Mucosa of descending colon (tissue), 3 donors: ENCODE results near the gene CTU2. TPM values are rescaled to one million over a fixed set of nuclear protein-coding genes. Genes with fewer than 3 reads are reported as not detected.

Experiments used
- ATAC-seq: fragments of 200-7000 bp; cut with Tn5 transposase; one replicate; pipeline ENCODE4 v1.9.1; 2020; ENCODE audit warnings: mild to moderate bottlenecking, moderate library complexity
- DNase-seq, 3 donors: peaks; one replicate each; pipeline ENCODE4 v3.0.0-alpha.2; 2020
- H3K36me3 ChIP-seq: fragments of 200-600 bp; one replicate; pipeline ENCODE4 v1.8.0; 2021; ENCODE audit warnings: low read depth, mild to moderate bottlenecking
- H3K4me1 ChIP-seq: fragments of 200-600 bp; one replicate; pipeline ENCODE4 v1.8.0; 2021; ENCODE audit warnings: low read depth, mild to moderate bottlenecking
- H3K4me3 ChIP-seq: fragments of 200-600 bp; one replicate; pipeline ENCODE4 v1.8.0; 2021; ENCODE audit warnings: mild to moderate bottlenecking
- H3K9me3 ChIP-seq: fragments of 200-600 bp; one replicate; pipeline ENCODE4 v1.8.0; 2021; ENCODE audit warnings: mild to moderate bottlenecking
- intact Hi-C, 2 donors: fragments of 100-400 bp; cut with DNase I in 1 of 2; cut with micrococcal nuclease in 1 of 2; formaldehyde crosslinking; loops; one replicate each; pipeline versions ENCODE4 v1.11.0 to v1.11.1; 2022; cut with DNase I, micrococcal nuclease
- total RNA-seq, 3 donors: library from RNA; stranded (reverse); fragmentation: NEBNext Ultra II Directional in 2 of 3; extraction: Animal tissue kit (Norgen Biotek cat#: 25700) in 2 of 3; gene quantifications; one replicate each; pipeline versions ENCODE4 v1.2.1 to v1.2.4, GENCODE V29; 2021 to 2023
- TF ChIP-seq, protein P1 (sequence below): fragments of 200-600 bp; IDR thresholded peaks from one replicate; pipeline ENCODE4 v1.8.0; 2022; ENCODE audit warnings: antibody characterized with exemption, mild to moderate bottlenecking
- donor health status: DM: no; HTN: no; CAD: no; lungs with moderate emphysema.
- donor health status: DM: no; HTN: no; CAD: no.
- donor health status: DM: no; HTN: yes; CAD: no.

CTU2 gene
- total RNA-seq, 3 donors from 2014 or later = 9.6 to 16.1 (median 13.6) TPM

DNA sequence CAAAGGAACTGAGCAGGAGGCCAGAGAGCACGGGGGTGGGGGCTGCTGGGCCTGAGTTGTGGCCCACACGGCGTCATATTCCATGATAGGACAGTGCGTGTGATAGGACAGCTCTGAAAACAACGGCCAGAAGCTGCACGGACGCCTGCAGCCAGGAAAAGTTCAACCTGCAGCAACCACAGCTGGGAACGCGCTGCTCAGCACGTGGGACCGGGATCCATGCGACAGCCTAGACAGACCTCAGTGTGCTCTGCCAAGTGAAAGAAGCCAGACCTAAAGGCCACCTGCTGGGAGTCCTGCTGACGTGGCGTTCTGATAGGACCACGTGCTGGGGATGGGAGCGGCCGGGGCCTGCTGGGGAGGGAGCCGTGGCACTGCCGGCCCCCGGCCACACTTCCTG is 21.6 kb downstream of the CTU2 start:
- H3K4me3 ChIP-seq = no peak overlapping the region
- ATAC-seq = no peak
- H3K9me3 ChIP-seq = no peaks in the 10 kb centered on the region
- no peaks in the 10 kb centered on the region for H3K4me1 ChIP-seq
- no peak for DNase-seq
- TF ChIP-seq, protein P1, sequence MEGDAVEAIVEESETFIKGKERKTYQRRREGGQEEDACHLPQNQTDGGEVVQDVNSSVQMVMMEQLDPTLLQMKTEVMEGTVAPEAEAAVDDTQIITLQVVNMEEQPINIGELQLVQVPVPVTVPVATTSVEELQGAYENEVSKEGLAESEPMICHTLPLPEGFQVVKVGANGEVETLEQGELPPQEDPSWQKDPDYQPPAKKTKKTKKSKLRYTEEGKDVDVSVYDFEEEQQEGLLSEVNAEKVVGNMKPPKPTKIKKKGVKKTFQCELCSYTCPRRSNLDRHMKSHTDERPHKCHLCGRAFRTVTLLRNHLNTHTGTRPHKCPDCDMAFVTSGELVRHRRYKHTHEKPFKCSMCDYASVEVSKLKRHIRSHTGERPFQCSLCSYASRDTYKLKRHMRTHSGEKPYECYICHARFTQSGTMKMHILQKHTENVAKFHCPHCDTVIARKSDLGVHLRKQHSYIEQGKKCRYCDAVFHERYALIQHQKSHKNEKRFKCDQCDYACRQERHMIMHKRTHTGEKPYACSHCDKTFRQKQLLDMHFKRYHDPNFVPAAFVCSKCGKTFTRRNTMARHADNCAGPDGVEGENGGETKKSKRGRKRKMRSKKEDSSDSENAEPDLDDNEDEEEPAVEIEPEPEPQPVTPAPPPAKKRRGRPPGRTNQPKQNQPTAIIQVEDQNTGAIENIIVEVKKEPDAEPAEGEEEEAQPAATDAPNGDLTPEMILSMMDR = no peak
- H3K36me3 ChIP-seq = peaks cover 13% of the 10 kb centered on the region
- intact Hi-C loops = no loop called here

DNA sequence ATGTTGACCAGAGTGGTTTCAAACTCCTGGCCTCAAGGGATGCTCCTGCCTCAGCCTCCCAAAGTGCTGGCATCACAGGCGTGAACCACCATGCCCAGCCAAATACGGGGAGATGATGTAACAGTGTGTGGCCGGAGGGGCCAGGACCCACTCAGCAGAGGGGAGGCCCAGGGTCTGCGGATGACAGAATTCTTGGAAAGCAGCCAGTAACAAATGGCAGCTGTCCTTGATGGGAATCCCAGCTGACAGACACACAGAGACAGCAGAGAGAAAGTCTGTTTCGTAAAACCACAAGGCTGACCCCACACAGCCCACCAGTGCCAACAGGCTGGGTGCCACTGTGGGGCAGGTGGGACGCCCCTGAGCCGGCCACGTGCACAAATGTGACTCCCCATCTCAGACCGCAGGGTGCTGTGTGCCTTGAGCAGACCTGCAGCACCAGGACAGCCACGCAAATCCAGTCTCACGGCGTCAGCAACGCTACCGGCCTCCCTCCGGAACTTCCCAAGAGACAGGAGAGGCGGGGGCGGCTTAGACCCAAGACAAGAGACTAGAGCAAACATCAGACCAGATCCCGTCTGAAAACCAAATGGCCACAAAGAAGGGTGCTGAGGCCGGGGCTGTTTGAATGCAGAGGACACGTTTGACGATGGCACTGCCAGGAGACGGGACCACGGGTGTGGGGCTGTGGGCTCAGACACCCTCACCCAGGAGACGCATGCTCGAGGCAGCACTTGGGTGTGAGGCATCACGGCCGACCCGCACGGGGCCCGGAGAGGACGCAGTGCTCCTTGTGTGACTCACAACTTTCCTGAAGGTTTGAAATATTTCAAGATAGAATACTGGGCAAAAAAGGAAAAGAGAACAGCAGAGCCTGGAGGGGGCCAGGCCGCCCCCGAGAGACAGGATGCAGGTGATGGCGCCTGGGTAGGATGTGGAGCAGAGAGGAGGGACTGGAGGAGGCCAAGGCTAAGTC is 24.6 kb downstream of the CTU2 start:
- Histone ChIP-seq H3K36me3 (peaks cover under 1% of the 10 kb centered on the region), H3K4me3 (no peak overlapping the region), H3K4me1 (no peaks in the 10 kb centered on the region), H3K9me3 (no peaks in the 10 kb centered on the region)
- intact Hi-C loops = no loop called here
- TF ChIP-seq, protein P1 = no peak
- ATAC-seq (no peak), DNase-seq (no peak)

DNA sequence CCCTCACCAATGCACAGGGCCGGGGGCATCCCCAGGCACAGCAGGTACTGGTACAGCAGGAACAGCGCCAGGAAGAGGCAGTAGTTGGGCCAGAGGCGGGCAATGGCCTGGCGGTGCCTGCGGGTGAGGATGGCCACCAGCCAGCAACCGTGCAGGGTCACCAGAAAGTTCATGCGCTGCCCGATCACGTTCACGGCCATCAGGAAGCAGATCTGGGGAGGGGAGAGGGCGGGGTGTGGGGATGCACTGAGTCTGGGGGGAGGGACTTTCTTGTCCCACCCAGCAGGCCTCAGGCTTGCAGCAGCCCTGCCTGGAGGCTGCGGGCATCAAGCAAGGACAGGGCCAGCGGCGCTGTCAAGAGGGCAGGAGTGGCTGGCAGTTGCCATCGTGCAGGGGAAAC is 25.4 kb downstream of the CTU2 start:
- ATAC-seq (no peak), DNase-seq (no peak)
- Histone ChIP-seq H3K4me1 (no peaks in the 10 kb centered on the region), H3K9me3 (no peaks in the 10 kb centered on the region), H3K36me3 (no peaks in the 10 kb centered on the region), H3K4me3 (no peak overlapping the region)
- TF ChIP-seq, protein P1 = no peak
- intact Hi-C loops = no loop called here

DNA sequence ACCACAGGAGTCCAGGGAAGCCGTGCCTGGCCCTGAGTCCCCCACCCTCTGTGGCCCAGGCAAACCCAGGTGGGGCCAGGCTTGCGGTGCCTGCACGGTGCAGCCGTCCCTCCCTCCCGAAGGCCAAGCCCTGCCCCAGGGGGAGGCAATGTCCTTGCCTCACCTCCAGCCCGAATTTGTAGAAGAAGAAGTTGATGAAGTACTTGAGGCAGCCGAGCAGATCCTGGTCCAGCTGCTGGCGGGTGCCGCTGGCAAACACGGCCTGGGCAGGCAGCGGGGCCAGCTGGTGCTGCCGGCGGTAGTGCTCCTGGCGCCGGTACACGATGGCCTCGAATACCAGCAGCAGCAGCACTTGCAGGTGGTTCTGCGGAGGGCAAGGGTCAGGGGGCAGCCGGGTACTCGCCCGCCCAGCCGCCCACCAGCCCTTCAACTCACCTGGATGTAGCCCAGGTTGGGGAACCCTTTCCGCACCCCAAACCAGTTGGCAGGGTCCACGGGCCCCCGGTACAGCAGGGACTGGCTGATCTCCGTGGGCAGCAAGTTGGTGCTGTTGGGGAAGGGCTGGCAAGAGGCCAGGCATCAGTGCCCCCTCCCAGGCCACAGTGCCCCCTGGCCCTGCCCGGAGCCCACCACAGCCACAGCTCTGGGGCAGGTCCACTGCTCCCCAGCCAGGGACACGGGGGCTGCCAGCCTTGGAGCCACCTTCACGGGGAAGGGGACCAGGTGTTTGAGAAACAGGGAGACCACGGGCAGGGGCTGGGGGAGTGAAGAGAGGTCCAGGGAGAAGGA is 26.1 kb downstream of the CTU2 start:
- H3K4me3 ChIP-seq = no peak overlapping the region
- no peaks in the 10 kb centered on the region for H3K9me3 ChIP-seq
- no peaks in the 10 kb centered on the region for H3K36me3 ChIP-seq
- TF ChIP-seq, protein P1 = no peak
- ATAC-seq (no peak), DNase-seq (no peak)
- intact Hi-C loops = no loop called here
- no peaks in the 10 kb centered on the region for H3K4me1 ChIP-seq

DNA sequence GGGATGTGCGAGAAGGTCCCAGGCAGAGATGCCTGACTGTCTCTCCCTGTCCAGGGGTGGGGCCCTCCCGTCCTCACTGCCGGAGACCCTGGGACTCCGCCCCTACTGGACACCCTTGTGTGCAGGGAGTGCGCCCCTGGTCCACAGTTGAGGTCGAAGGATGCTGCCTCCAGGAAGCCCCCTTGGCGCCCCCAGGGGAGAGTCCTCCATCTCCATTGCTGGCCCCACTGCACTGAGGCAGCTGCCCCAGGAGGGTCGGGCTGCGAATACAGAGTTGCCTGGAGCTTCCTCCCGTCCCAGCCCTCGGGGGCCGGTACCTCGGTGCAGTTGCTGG is 26.6 kb downstream of the CTU2 start:
- Histone ChIP-seq H3K9me3 (no peaks in the 10 kb centered on the region), H3K4me1 (no peaks in the 10 kb centered on the region), H3K4me3 (no peak overlapping the region), H3K36me3 (no peaks in the 10 kb centered on the region)
- ATAC-seq = no peak
- intact Hi-C loops = no loop called here
- DNase-seq = no peak
- TF ChIP-seq, protein P1 = no peak
